ENCODE data around the gene YIPF3. TPM values are rescaled to one million over a fixed set of nuclear protein-coding genes. Genes with fewer than 3 reads are reported as not detected.

The YIPF3 gene
- total RNA-seq, 1 donor from 2014 or later = 136 TPM

- H3K9me3 Mint-ChIP-seq (ENCODE audit: low read depth) = no peaks in the 10 kb centered on the region
- no peak for TF ChIP-seq CTCF (IDR thresholded peaks at IDR 0.05; ENCODE audit: unreplicated experiment)
- H3K4me1 Mint-ChIP-seq (ENCODE audit: low read depth) = peaks cover 4% of the 10 kb centered on the region
- peak overlapping the region; percentile 64 for H3K27ac Mint-ChIP-seq
- DNase-seq (ENCODE audit: low spot score, unreplicated experiment) = no peak
- peak overlapping the region; percentile 78 for H3K4me3 Mint-ChIP-seq (ENCODE audit: low read depth)
- H3K36me3 Mint-ChIP-seq (ENCODE audit: insufficient read depth) = peaks cover 17% of the 10 kb centered on the region
- peaks cover 20% of the 10 kb centered on the region for H3K27me3 Mint-ChIP-seq
Observed at GRCh38 chr6:43509142-43509983, 7.4 kb downstream of the YIPF3 start.

- DNase-seq (ENCODE audit: low spot score, unreplicated experiment) = no peak
- Mint-ChIP-seq H3K4me1 (ENCODE audit: low read depth) (peaks cover 4% of the 10 kb centered on the region), H3K36me3 (ENCODE audit: insufficient read depth) (peaks cover 17% of the 10 kb centered on the region), H3K27ac (no peak overlapping the region), H3K9me3 (ENCODE audit: low read depth) (no peaks in the 10 kb centered on the region), H3K27me3 (peaks cover 20% of the 10 kb centered on the region), H3K4me3 (ENCODE audit: low read depth) (peak overlapping the region; percentile 78)
- TF ChIP-seq CTCF (IDR thresholded peaks at IDR 0.05; ENCODE audit: unreplicated experiment) = no peak
Observed at GRCh38 chr6:43508481-43509141, 8.1 kb downstream of the YIPF3 start.

- peak; percentile 97 for TF ChIP-seq CTCF (IDR thresholded peaks at IDR 0.05; ENCODE audit: unreplicated experiment)
- no peaks in the 10 kb centered on the region for H3K9me3 Mint-ChIP-seq (ENCODE audit: low read depth)
- no peak overlapping the region for H3K4me3 Mint-ChIP-seq (ENCODE audit: low read depth)
- peaks cover 20% of the 10 kb centered on the region for H3K27me3 Mint-ChIP-seq
- no peak overlapping the region for H3K27ac Mint-ChIP-seq
- H3K4me1 Mint-ChIP-seq (ENCODE audit: low read depth) = peaks cover 4% of the 10 kb centered on the region
- H3K36me3 Mint-ChIP-seq (ENCODE audit: insufficient read depth) = peaks cover 16% of the 10 kb centered on the region
- peak; percentile 68 for DNase-seq (ENCODE audit: low spot score, unreplicated experiment)
Observed at GRCh38 chr6:43506667-43507471, 9.9 kb downstream of the YIPF3 start.

- H3K27me3 Mint-ChIP-seq = peaks cover 20% of the 10 kb centered on the region
- H3K27ac Mint-ChIP-seq = no peak overlapping the region
- H3K36me3 Mint-ChIP-seq (ENCODE audit: insufficient read depth) = peaks cover 14% of the 10 kb centered on the region
- no peak overlapping the region for H3K4me3 Mint-ChIP-seq (ENCODE audit: low read depth)
- H3K9me3 Mint-ChIP-seq (ENCODE audit: low read depth) = no peaks in the 10 kb centered on the region
- H3K4me1 Mint-ChIP-seq (ENCODE audit: low read depth) = peaks cover 4% of the 10 kb centered on the region
- no peak for TF ChIP-seq CTCF (IDR thresholded peaks at IDR 0.05; ENCODE audit: unreplicated experiment)
- no peak for DNase-seq (ENCODE audit: low spot score, unreplicated experiment)
Observed at GRCh38 chr6:43506171-43506570, 10.6 kb downstream of the YIPF3 start.

GRCh38 chr6:43505718-43506117 lies 11.0 kb downstream of the YIPF3 start:
- DNase-seq (ENCODE audit: low spot score, unreplicated experiment) = no peak
- no peak overlapping the region for H3K27ac Mint-ChIP-seq
- TF ChIP-seq CTCF (IDR thresholded peaks at IDR 0.05; ENCODE audit: unreplicated experiment) = no peak
- H3K27me3 Mint-ChIP-seq = peaks cover 20% of the 10 kb centered on the region
- no peaks in the 10 kb centered on the region for H3K9me3 Mint-ChIP-seq (ENCODE audit: low read depth)
- H3K4me1 Mint-ChIP-seq (ENCODE audit: low read depth) = peaks cover 4% of the 10 kb centered on the region
- H3K36me3 Mint-ChIP-seq (ENCODE audit: insufficient read depth) = peaks cover 15% of the 10 kb centered on the region
- H3K4me3 Mint-ChIP-seq (ENCODE audit: low read depth) = no peak overlapping the region

Data from progenitor cell of endocrine pancreas (in vitro differentiated cells).